ENCODE measurements around the gene ANO9.
A peak's percentile ranks its signal among the peaks of the same experiment; 100 is the strongest.

ANO9 gene

DNA sequence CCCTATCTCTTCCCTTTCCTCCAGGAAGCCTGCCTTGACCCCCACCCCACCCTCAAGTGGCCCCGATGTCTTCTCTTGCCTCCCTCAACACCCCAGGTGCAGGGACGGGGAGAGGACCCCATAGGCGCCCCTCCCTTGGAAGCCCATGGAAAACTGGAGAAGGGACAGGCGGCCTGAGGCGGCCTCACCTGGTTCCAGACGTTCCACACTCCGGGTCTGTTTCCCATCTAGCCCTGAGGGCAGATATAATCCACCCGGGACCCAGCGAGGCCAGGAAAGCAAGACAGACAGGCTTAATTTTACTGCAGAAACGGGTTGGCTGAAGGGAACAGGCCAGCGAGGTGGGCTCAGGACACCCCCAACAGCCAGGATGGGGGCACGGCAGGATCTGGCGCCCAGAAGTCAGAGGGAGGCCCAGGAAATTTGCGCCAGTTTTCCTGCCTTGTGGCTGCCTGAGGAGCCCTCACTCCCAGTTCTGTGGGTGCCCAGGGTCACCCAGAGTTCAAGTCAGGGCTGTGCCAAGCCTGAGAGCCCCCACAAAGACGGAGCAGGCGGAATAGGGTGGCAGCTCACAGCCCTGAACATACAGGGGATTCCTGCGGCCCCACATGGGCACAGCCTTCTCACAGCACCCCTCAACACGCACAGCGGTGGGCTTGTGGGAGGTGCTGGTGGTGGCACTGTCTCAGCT, 24.0 kb downstream of the ANO9 start:
- peaks cover 0 to 72% of the 10 kb centered on the region in 2 donors for H3K27me3 ChIP-seq
- H3K4me3 ChIP-seq, result peak overlapping the region; percentile 36 to 50

GRCh38 chr11:416757-417621, 24.8 kb downstream of the ANO9 start:
- H3K27me3 ChIP-seq, result peaks cover 0 to 69% of the 10 kb centered on the region in 2 donors
- intact Hi-C loops (cut with DNase I; ENCODE audit: low total_unique reads), result no loop called here
- peaks cover 0 to 18% (median 15%) of the 10 kb centered on the region in 4 donors for H3K4me1 ChIP-seq
- H3K27ac ChIP-seq, result peak overlapping the region in 1 of 2 donors; percentile 14
- peak overlapping the region; percentile 36 to 50 for H3K4me3 ChIP-seq
- no peaks in the 10 kb centered on the region for H3K36me3 ChIP-seq
- TF ChIP-seq CTCF (IDR thresholded peaks at IDR 0.05), result no peak
- DNase-seq, result no peak
- H3K9me3 ChIP-seq, result no peaks in the 10 kb centered on the region

More for the DNA sequence above, 24.0 kb downstream of the ANO9 start:
- no peaks in the 10 kb centered on the region for H3K36me3 ChIP-seq
- no peak for TF ChIP-seq CTCF (IDR thresholded peaks at IDR 0.05)
- no peak for DNase-seq
- H3K27ac ChIP-seq, result no peak overlapping the region
- intact Hi-C loops (cut with DNase I; ENCODE audit: low total_unique reads), result no loop called here
- H3K9me3 ChIP-seq, result no peaks in the 10 kb centered on the region
- H3K4me1 ChIP-seq, result peaks cover 0 to 18% (median 15%) of the 10 kb centered on the region in 4 donors

DNA sequence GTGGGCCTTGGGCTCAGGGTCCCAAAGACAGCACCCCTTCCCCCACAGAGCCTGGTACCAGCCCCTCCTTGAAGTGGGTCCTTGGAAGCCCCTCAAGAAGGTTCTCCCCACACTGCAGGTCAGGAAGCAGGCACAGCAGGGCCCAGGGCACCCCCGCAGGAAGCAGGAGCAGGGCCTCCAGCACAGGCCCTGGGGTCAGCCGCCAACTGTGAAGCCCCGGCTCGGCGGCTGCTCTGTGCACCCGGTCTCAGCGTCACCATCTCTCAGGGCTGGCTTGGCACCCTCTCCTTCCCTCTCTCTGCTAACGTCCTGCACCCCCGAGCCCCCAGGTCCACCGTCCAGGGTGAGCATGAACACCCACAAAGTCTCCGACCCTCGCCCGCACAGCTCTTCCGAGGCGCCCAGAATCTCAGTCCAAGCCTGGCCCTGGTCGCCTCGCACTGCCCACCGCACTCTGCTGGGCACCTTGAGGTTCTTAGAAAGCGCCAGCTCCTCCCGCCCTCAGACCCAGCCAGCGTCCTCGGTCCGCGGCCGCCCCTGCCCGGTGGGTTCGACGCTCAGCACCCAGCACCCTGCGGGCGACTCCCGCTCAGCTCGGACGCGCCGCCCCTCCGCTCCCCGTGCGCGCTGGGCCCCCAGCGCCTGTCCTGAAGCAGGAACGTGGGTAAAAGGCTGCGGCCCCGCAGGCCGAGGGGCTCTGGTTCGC, 25.6 kb downstream of the ANO9 start:
- peaks cover 0 to 18% (median 15%) of the 10 kb centered on the region in 4 donors for H3K4me1 ChIP-seq
- TF ChIP-seq CTCF (IDR thresholded peaks at IDR 0.05), result no peak

GRCh38 chr11:415640-416041, 26.2 kb downstream of the ANO9 start:
- Histone ChIP-seq H3K27me3 (peaks cover 0 to 64% of the 10 kb centered on the region in 2 donors), H3K27ac (no peak overlapping the region), H3K9me3 (no peaks in the 10 kb centered on the region), H3K36me3 (no peaks in the 10 kb centered on the region), H3K4me1 (peaks cover 0 to 18% (median 15%) of the 10 kb centered on the region in 4 donors), H3K4me3 (peak overlapping the region; percentile 10 to 36)
- intact Hi-C loops (cut with DNase I; ENCODE audit: low total_unique reads), result no loop called here
- DNase-seq, result no peak
- no peak for TF ChIP-seq CTCF (IDR thresholded peaks at IDR 0.05)

More for the DNA sequence above, 25.6 kb downstream of the ANO9 start:
- intact Hi-C loops (cut with DNase I; ENCODE audit: low total_unique reads), result no loop called here
- H3K36me3 ChIP-seq, result no peaks in the 10 kb centered on the region
- no peak for DNase-seq
- no peaks in the 10 kb centered on the region for H3K9me3 ChIP-seq
- peaks cover 0 to 69% of the 10 kb centered on the region in 2 donors for H3K27me3 ChIP-seq
- H3K27ac ChIP-seq, result no peak overlapping the region
- peak overlapping the region; percentile 36 to 50 for H3K4me3 ChIP-seq

GRCh38 chr11:414318-414857, 27.4 kb downstream of the ANO9 start:
- intact Hi-C loops (cut with DNase I; ENCODE audit: low total_unique reads), result no loop called here
- Histone ChIP-seq H3K9me3 (no peaks in the 10 kb centered on the region), H3K4me3 (peak overlapping the region; percentile 16 to 39), H3K36me3 (no peaks in the 10 kb centered on the region), H3K27ac (no peak overlapping the region), H3K27me3 (peaks cover 0 to 61% of the 10 kb centered on the region in 2 donors), H3K4me1 (peaks cover 0 to 18% (median 15%) of the 10 kb centered on the region in 4 donors)
- no peak for TF ChIP-seq CTCF (IDR thresholded peaks at IDR 0.05)
- no peak for DNase-seq
